IPS-20b (cell line): Measurements from ENCODE around the gene RPS8.

ENCODE experiments used
- H3K27ac ChIP-seq: one replicate; pipeline ENCODE4 v1.5.1; 2013; ENCODE audit warnings: low read length
- H3K27me3 ChIP-seq: 2 replicates; pipeline ENCODE4 v1.6.1; 2013; ENCODE audit warnings: mild to moderate bottlenecking, low read length, inconsistent platforms; ENCODE audit not compliant: insufficient read depth
- H3K36me3 ChIP-seq: 2 replicates; pipeline ENCODE4 v1.6.1; 2013; ENCODE audit warnings: low read depth, mild to moderate bottlenecking, inconsistent platforms, low read length, moderate library complexity; ENCODE audit not compliant: insufficient read depth
- H3K4me1 ChIP-seq: 2 replicates; pipeline ENCODE4 v1.6.1; 2013; ENCODE audit warnings: mild to moderate bottlenecking, control low read depth, inconsistent platforms, low read length, moderate library complexity; ENCODE audit not compliant: insufficient read depth
- H3K4me3 ChIP-seq: 2 replicates; pipeline ENCODE4 v1.5.1; 2013; ENCODE audit warnings: mild to moderate bottlenecking, low read length, inconsistent platforms
- H3K9ac ChIP-seq: 2 replicates; pipeline ENCODE4 v1.6.1; 2013; ENCODE audit warnings: low read depth, mild to moderate bottlenecking, inconsistent platforms, low read length, moderate library complexity
- H3K9me3 ChIP-seq: 2 replicates; pipeline ENCODE4 v1.6.1; 2013; ENCODE audit warnings: mild to moderate bottlenecking, low read depth, low read length, inconsistent platforms; ENCODE audit not compliant: insufficient read depth

RPS8 gene

DNA sequence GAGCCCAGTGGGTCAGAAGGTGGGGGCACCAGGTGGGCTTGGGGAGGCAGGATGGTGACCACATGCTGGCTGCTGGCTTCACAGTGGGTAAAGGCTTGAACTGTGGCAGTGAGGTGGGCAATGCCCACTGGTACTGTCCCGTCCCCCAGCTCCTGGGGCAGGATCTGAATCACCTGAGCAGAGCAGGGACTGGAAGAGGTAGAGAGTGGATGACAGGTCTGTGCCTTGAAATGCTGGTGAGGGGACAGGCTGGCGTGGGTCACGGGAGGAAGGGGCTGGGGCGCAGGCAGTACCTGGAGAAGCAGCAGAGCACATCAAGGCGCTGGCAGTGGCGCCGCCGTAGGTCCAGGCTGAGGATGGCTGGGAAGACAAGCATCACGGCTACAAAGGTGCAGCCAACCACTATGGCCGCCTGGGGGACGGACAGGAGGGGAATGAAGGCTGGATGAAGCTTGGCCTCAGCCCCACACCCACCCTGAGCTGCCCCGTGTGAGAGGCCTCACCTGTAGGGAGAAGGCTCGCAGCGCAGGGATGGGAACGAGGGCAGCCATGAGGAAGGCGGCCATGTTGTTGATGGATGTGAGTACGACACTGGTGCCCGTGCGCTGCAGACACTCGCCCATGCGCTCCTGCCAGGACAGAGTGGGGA, 52.8 kb downstream of the RPS8 start:
- Histone ChIP-seq H3K4me3 (no peak overlapping the region), H3K27me3 (no peaks in the 10 kb centered on the region), H3K36me3 (no peaks in the 10 kb centered on the region), H3K27ac (no peak overlapping the region), H3K9me3 (no peaks in the 10 kb centered on the region), H3K4me1 (no peaks in the 10 kb centered on the region), H3K9ac (no peak overlapping the region)
